Neutrophil (primary cell): ENCODE data around the gene CD300LG.

Experiments used
- H3K27ac ChIP-seq: fragments of 200-600 bp; sonication (generic); 2 replicates; pipeline ENCODE4 v1.5.1; 2016; ENCODE audit warnings: mild to moderate bottlenecking, moderate library complexity
- H3K27me3 ChIP-seq: fragments of 200-600 bp; sonication (generic); 2 replicates; pipeline ENCODE4 v1.6.0; 2016; ENCODE audit warnings: mild to moderate bottlenecking
- H3K36me3 ChIP-seq: fragments of 200-600 bp; sonication (generic); 2 replicates; pipeline ENCODE4 v1.5.1; 2017
- H3K4me1 ChIP-seq, 2 experiments: fragments of 200-600 bp in 1 of 2; sonication (generic) in 1 of 2; 1 replicate in 1 of 2; 2 replicates in 1 of 2; pipeline versions ENCODE4 v1.5.1 to v1.6.1; 2013 to 2016; ENCODE audit warnings: low read depth in 1 of 2, low read length in 1 of 2, mild to moderate bottlenecking in 1 of 2, moderate library complexity in 1 of 2; ENCODE audit not compliant: control insufficient read depth in 1 of 2, insufficient read depth in 1 of 2
- H3K4me3 ChIP-seq, 2 experiments: fragments of 200-600 bp in 1 of 2; sonication (generic) in 1 of 2; 1 replicate in 1 of 2; 2 replicates in 1 of 2; pipeline ENCODE4 v1.5.1; 2013 to 2016; ENCODE audit warnings: low read depth in 1 of 2, low read length in 1 of 2, mild to moderate bottlenecking in 1 of 2, moderate library complexity in 1 of 2
- H3K9me3 ChIP-seq: fragments of 200-600 bp; sonication (generic); 2 replicates; pipeline ENCODE4 v1.5.1; 2016
- CTCF ChIP-seq: fragments of 200-600 bp; sonication (generic); IDR thresholded peaks from 2 replicates; pipeline ENCODE4 v1.5.1; 2016; ENCODE audit warnings: antibody characterized with exemption

CD300LG gene

DNA sequence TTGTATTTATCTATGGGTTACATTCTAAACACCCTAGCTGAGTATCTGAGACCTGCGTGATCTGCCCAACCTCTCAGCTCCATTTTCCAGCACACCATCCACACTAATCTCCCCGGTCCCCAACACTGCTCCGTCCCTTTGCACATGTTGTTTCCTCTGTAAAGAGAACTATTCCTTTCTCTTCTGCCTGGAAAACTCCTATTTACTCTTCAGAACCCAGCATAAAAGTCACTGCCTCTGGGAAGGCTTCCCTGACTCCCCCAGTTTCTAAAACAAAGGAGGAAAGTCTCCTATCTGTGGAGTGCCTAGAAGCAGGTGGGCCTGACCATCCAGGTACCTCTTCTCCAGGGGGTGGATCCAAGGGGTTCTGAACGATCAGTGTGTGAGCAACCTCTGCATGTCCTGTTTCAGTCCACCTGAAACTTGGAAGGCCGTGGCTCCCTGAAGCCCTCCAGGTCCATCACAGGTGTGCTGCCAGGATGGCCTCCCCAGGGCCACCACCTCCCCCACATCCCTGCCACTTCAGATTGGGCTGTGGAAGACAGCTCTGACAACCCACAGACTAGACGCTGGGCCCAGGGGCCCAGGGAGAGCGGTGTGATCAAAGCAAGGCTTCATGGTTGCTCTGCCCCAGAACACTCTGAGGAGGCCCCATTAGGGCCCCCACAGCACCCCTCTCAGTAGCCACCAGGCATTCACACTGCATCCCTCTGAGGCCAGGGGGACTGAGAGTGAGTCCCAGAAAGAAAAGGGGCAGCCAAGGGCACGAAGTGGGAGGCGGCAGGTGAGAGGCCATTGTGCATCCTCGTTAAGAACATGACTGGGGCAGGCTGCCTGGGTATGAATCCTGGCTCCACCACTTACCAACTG lies 34.3 kb upstream of the CD300LG start:
- H3K36me3 ChIP-seq = no peaks in the 10 kb centered on the region
- no peak for TF ChIP-seq CTCF

GRCh38 chr17:43813386-43813785 lies 33.6 kb upstream of the CD300LG start:
- Histone ChIP-seq H3K36me3 (no peaks in the 10 kb centered on the region), H3K9me3 (no peaks in the 10 kb centered on the region), H3K27me3 (no peaks in the 10 kb centered on the region), H3K4me1 (no peaks in the 10 kb centered on the region), H3K4me3 (no peak overlapping the region), H3K27ac (no peak overlapping the region)
- no peak for TF ChIP-seq CTCF

More for the DNA sequence above, 34.3 kb upstream of the CD300LG start:
- Histone ChIP-seq H3K9me3 (no peaks in the 10 kb centered on the region), H3K4me1 (no peaks in the 10 kb centered on the region), H3K27ac (no peak overlapping the region), H3K27me3 (no peaks in the 10 kb centered on the region), H3K4me3 (no peak overlapping the region)

- Histone ChIP-seq H3K36me3 (no peaks in the 10 kb centered on the region), H3K27ac (no peak overlapping the region), H3K4me3 (no peak overlapping the region), H3K4me1 (no peaks in the 10 kb centered on the region), H3K9me3 (no peaks in the 10 kb centered on the region), H3K27me3 (no peaks in the 10 kb centered on the region)
- no peak for TF ChIP-seq CTCF
Observed at GRCh38 chr17:43814026-43814425, 33.0 kb upstream of the CD300LG start.

DNA sequence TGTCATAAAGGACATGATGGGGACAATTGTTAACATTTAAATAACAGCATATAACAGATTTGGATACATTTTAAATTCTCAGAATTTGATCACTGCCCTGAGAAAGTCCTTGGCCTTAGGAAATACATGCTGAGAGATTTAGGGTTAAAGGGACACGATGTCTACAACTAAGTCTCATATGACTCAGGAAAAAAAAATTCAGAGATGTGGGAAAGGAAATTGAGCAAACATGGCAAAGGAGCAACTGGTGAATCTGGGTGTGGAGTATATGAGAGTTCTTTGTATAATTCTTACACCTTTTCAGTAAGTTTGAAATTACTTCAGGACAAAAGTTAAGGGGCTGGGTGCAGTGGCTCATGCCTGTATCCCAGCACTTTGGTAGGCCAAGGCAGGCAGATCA lies 32.3 kb upstream of the CD300LG start:
- no peak for TF ChIP-seq CTCF
- no peaks in the 10 kb centered on the region for H3K4me1 ChIP-seq
- no peaks in the 10 kb centered on the region for H3K27me3 ChIP-seq
- no peak overlapping the region for H3K4me3 ChIP-seq
- no peak overlapping the region for H3K27ac ChIP-seq
- no peaks in the 10 kb centered on the region for H3K9me3 ChIP-seq
- H3K36me3 ChIP-seq = no peaks in the 10 kb centered on the region

DNA sequence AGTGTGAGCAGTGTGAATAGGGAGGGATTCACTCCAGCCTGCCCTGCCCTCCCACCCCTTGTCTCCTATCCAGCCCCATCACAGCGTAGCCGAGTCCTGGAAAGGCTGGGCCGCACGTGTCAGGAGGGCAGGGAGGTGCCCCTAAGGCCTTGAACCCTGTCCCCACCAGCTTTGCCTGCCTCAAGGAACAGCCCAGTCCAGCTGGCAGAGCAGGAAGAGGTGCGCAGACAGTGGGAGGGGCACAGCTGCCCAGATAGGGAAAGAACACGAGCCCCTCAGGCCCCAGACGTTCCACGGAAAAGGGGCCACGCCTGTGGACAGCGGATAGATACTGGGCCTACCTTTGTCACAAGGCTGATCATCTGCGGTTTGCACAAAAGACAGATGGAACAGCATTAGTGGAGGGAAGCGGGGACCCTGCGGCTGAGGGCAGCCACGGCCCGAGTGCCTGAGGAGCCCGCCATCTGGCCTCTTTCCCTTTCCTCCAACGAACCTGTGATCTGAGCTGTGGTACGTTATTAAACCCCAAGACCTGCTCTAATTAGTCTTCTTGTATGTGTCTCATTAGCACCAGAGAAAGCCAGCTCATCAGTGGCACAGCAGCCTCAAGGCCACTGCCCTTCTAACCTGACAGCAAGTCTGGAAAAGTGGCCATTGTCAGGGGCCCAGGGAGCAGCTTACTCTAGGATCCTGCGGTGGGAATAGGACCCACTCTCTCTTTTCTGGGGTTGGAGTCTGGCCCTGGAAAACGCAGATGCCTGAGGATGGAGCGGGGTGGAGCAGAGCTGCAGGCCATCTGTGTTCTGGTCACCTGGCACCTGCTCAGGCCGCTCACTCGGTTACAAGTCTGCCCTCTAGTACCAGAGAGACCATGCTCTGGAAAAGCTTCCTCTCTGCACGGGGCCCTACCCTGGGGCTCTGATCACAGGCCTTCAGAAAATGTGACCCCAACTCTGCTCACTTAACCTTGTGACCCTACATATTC lies 30.3 kb upstream of the CD300LG start:
- no peak for TF ChIP-seq CTCF
- H3K27ac ChIP-seq = no peak overlapping the region
- H3K9me3 ChIP-seq = no peaks in the 10 kb centered on the region
- H3K4me1 ChIP-seq = no peaks in the 10 kb centered on the region
- H3K27me3 ChIP-seq = no peaks in the 10 kb centered on the region
- no peaks in the 10 kb centered on the region for H3K36me3 ChIP-seq
- H3K4me3 ChIP-seq = no peak overlapping the region
